ENCODE measurements around the gene OR4C13.

OR4C13 gene

GRCh38 chr11:49995565-49995964 lies 43.4 kb downstream of the OR4C13 start:
- no peak overlapping the region for H3K4me3 ChIP-seq (ENCODE audit: low read depth, low read length, poor library complexity, severe bottlenecking)
- no peak overlapping the region for H2AFZ ChIP-seq (ENCODE audit: low read length)
- H3F3A ChIP-seq (ENCODE audit: insufficient read depth, low read length): no peaks in the 10 kb centered on the region
- TF ChIP-seq CTCF (IDR thresholded peaks at IDR 0.05; ENCODE audit: low read length) (peak; percentile 70), EZH2 (IDR thresholded peaks at IDR 0.05; ENCODE audit: borderline replicate concordance, low read length) (no peak)
- H3K4me2 ChIP-seq (ENCODE audit: low read length): no peak overlapping the region
- H3K9me2 ChIP-seq (ENCODE audit: low read depth, low read length): no peaks in the 10 kb centered on the region
- no peak overlapping the region for H3K9ac ChIP-seq (ENCODE audit: low read length)
- no peak overlapping the region for H3K27ac ChIP-seq (ENCODE audit: low read depth, low read length, poor library complexity, severe bottlenecking)
- no peaks in the 10 kb centered on the region for H3K79me2 ChIP-seq (ENCODE audit: insufficient read depth, low read length)
- H3K36me3 ChIP-seq (ENCODE audit: insufficient read depth, low read length): no peaks in the 10 kb centered on the region
- no peaks in the 10 kb centered on the region for H3K27me3 ChIP-seq (ENCODE audit: insufficient read depth, low read length)
- H3K4me1 ChIP-seq (ENCODE audit: insufficient read depth, low read length, severe bottlenecking): no peaks in the 10 kb centered on the region
- no peaks in the 10 kb centered on the region for H4K20me1 ChIP-seq (ENCODE audit: insufficient read depth, low read length)
- no peaks in the 10 kb centered on the region for H3K9me3 ChIP-seq (ENCODE audit: low read length)
